ENCODE measurements around the gene DCAF7. TPM values are rescaled to one million over a fixed set of nuclear protein-coding genes. Genes with fewer than 3 reads are reported as not detected.

DCAF7 gene
- total RNA-seq, 4 donors from 2014 or later = 24.9 to 45.2 (median 34.2) TPM

- H3K9me3 ChIP-seq = no peaks in the 10 kb centered on the region
- whole genome bisulfite sequencing = 87% methylated on average over 9 of the region's 9 CpGs
- intact Hi-C loops (cut with DNase I) = no loop called here
- H3K27ac ChIP-seq (replicated peaks in 1 of 4) = no peak overlapping the region
- no peak overlapping the region for H3K4me3 ChIP-seq
- H3K36me3 ChIP-seq = no peaks in the 10 kb centered on the region
- H3K27me3 ChIP-seq = peaks cover 0 to 65% (median 0%) of the 10 kb centered on the region in 4 donors
- no peak for DNase-seq (ENCODE audit: extremely low spot score)
- TF ChIP-seq EP300 (IDR thresholded peaks at IDR 0.05) = no peak
- TF ChIP-seq POLR2AphosphoS5 (IDR thresholded peaks at IDR 0.05) = no peak
- no peak for TF ChIP-seq CTCF (IDR thresholded peaks at IDR 0.05)
- TF ChIP-seq POLR2A (IDR thresholded peaks at IDR 0.05; ENCODE audit: low read depth) = no peak
- no peaks in the 10 kb centered on the region for H3K4me1 ChIP-seq
These were observed 44.9 kb upstream of the DCAF7 start for GRCh38 chr17:63505341-63505740.

- WGBS = 100% methylated on average over 3 of the region's 3 CpGs
- no peak for DNase-seq (ENCODE audit: extremely low spot score)
- H3K27me3 ChIP-seq = peaks cover 0 to 55% (median 0%) of the 10 kb centered on the region in 4 donors
- H3K4me1 ChIP-seq = no peaks in the 10 kb centered on the region
- no peak for TF ChIP-seq POLR2A (IDR thresholded peaks at IDR 0.05; ENCODE audit: low read depth)
- TF ChIP-seq EP300 (IDR thresholded peaks at IDR 0.05) = no peak
- no peak for TF ChIP-seq POLR2AphosphoS5 (IDR thresholded peaks at IDR 0.05)
- no peak for TF ChIP-seq CTCF (IDR thresholded peaks at IDR 0.05)
- no peaks in the 10 kb centered on the region for H3K9me3 ChIP-seq
- H3K36me3 ChIP-seq = no peaks in the 10 kb centered on the region
- H3K4me3 ChIP-seq = no peak overlapping the region
- intact Hi-C loops (cut with DNase I) = no loop called here
- H3K27ac ChIP-seq (replicated peaks in 1 of 4) = no peak overlapping the region
These were observed 43.6 kb upstream of the DCAF7 start for GRCh38 chr17:63506627-63507026.

GRCh38 chr17:63511331-63511730 lies 38.9 kb upstream of the DCAF7 start:
- Histone ChIP-seq H3K4me1 (no peaks in the 10 kb centered on the region), H3K9me3 (no peaks in the 10 kb centered on the region), H3K36me3 (no peaks in the 10 kb centered on the region), H3K27ac (replicated peaks in 1 of 4) (no peak overlapping the region), H3K4me3 (no peak overlapping the region), H3K27me3 (peaks cover 0 to 28% (median 0%) of the 10 kb centered on the region in 4 donors)
- no peak for TF ChIP-seq EP300 (IDR thresholded peaks at IDR 0.05)
- TF ChIP-seq POLR2AphosphoS5 (IDR thresholded peaks at IDR 0.05) = no peak
- TF ChIP-seq POLR2A (IDR thresholded peaks at IDR 0.05; ENCODE audit: low read depth) = no peak
- TF ChIP-seq CTCF (IDR thresholded peaks at IDR 0.05) = no peak
- 93% methylated on average over 5 of the region's 8 CpGs for WGBS
- no peak for DNase-seq (ENCODE audit: extremely low spot score)
- intact Hi-C loops (cut with DNase I) = no loop called here

GRCh38 chr17:63512388-63512787 lies 37.9 kb upstream of the DCAF7 start:
- no peaks in the 10 kb centered on the region for H3K36me3 ChIP-seq
- H3K4me1 ChIP-seq = no peaks in the 10 kb centered on the region
- no peak overlapping the region for H3K27ac ChIP-seq (replicated peaks in 1 of 4)
- DNase-seq (ENCODE audit: extremely low spot score) = no peak
- no peak overlapping the region for H3K4me3 ChIP-seq
- 92% methylated on average over 3 of the region's 3 CpGs for WGBS
- intact Hi-C loops (cut with DNase I) = no loop called here
- peaks cover 0 to 18% (median 0%) of the 10 kb centered on the region in 4 donors for H3K27me3 ChIP-seq
- no peaks in the 10 kb centered on the region for H3K9me3 ChIP-seq
- TF ChIP-seq POLR2AphosphoS5 (IDR thresholded peaks at IDR 0.05) (no peak), EP300 (IDR thresholded peaks at IDR 0.05) (no peak), POLR2A (IDR thresholded peaks at IDR 0.05; ENCODE audit: low read depth) (no peak), CTCF (IDR thresholded peaks at IDR 0.05) (no peak)
